Measurements from ENCODE around the gene ZNF124.

ZNF124 gene

GRCh38 chr1:247111700-247112478 lies 59.9 kb downstream of the ZNF124 start:
- no peak for DNase-seq (ENCODE audit: low read depth)

- no peak for DNase-seq (ENCODE audit: low read depth)
These were observed 60.5 kb downstream of the ZNF124 start for GRCh38 chr1:247111259-247111699.

DNA sequence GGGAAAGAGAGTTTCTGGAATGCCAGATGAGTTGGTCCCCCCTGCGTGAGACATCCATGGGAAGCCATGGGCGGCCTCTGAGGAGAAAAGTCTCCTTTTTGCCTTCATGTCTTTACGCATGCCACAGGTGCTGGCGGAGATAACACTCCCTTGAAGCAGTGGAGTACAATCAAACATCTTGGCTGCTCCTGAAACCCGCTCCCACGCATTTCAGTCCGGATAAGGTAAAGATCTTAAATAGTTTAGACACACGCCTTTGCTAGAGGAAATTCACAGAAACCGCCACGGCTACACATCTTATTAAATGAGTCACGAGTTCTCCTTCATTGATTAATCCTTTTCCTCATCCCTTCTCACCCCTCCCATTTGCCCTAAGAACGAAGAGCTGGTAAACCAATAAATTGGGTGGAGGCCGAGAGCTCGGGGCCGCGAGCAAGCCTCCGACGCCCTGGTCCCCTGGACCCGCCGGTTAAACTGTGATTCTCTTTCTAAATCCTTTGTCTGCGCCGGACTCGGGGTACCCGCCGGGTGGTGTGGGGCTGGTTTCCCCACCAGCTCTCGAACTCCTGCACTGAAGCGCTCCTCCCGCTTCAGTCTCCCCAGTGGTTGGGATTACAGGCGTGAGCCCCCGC lies 61.1 kb downstream of the ZNF124 start:
- DNase-seq (ENCODE audit: low read depth): no peak

DNA sequence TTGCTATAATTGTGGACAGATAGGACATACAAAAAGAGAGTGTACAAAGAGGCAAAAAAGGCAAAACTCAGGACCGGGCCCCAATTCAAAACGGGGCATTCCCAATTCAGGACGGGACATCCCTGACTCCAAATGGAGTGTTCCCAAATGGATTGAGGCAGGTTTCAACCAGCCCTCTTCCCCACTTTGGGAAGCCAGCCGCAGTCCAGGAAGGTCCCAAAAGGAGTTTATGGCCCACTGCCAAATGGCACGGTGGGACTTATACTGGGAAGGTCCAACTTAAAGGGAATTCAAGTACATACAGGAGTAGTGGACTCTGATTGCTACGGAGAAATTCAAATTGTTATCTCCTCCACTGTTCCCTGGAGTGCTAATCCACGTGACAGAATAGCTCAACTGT lies 64.1 kb downstream of the ZNF124 start:
- DNase-seq (ENCODE audit: low read depth): no peak

GRCh38 chr1:247105966-247106365 lies 65.9 kb downstream of the ZNF124 start:
- DNase-seq (ENCODE audit: low read depth): no peak

All from HS-5 (cell line).